Measurements from ENCODE around the gene CD96.
A peak's percentile ranks its signal among the peaks of the same experiment; 100 is the strongest.

Gene CD96

DNA sequence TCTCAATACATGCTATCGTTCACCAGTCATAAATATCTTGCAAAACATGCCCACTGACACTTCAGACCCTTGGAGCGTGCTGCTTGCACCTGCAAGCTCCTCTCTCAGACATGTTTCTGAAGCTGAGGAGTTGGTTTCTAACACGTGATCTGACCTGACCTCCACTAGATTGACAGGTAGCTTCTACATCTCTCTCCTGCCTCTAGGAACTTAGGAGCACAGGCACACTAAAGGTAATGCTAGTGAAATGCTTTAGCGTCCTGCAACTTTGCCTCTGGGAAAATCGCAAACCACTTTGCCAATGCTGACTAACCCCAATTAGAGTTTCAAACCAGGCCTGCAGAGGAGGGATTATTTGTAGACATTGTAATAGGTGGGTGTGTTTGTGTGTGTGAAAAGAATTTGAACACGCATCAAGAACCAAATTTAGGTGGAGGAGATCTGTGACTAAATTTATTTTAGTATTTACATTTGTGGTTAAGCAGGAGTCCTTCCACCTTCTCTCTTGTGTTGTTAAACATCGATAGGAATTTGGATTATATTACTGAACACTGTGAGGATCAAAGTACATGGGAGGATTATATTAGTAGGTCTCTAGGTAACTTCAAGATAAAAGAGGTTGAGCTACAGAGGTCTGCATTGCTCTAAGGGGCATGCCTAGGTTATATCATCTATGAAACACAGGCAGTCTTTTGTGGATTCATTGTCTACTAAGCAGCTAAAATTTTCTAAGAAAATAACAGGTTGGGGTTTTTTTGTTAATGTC lies 139.8 kb downstream of the CD96 start:
- DNase-seq = no peak

DNA sequence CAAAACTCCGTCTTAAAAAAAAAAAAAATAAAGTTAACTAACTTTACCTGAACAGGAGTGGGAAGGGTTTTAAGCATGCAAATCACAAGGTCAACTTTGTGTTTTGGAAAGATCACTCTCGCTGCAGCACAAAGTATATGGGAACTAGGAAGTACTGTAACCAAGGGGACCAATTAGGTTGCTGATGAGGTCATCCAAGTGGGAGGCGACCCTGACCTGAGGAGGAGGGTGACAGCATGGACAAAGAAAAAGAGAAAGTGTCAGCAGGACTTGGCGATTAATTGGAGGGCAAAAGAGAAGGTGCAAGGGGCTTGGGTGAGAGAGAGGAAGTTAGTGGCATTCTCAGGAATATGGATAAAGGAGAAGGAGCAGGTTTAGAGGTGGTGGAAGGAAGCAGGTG lies 142.6 kb downstream of the CD96 start:
- no peak for DNase-seq

DNA sequence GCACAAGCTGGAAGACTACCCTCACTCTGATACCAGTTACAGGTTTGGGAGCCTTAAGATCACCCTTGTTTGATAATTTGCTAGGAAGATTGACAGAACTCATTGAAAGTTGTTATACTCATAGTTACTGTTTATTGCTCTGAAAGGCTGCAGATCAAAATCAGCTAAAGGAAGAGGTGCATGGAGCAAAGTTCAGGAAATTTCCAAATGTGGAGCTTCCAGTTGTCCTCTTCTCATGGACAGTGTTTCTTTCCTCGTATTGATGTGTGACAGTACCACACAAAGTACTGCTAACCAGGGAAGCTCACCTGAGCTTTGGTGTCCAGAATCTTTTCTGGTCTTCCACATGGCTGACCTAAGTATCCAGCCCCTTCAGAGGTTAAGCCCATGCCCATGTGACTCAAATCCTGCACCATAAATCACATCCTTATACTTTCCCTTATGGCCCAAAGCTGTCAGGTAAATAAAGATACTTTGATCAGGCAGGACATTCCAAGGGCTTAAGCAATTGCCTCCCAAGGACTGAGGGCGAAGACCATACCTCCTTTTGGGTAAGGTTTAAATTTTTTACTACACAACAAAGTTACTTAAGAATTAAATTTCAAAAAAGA lies 146.3 kb downstream of the CD96 start:
- DNase-seq = no peak

DNA sequence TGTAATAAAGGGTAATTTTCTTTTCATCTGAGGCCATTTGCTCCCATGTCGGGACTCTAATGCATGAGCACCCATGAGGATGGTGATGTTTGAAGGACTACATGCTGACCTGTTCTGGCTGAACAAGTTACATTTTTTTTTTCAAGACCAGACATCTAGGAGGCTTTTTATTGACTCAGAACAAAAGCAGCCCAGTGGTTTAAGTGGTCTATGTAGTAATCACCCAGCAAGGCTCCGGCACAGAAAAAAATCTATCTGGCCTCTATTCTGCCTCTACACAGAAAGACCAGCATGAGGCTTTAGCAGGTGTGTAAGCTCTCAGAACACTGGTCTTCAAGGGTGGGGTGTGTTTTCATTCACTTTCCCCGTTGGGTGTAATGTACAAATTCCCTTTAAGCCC lies 148.2 kb downstream of the CD96 start:
- no peak for DNase-seq

DNA sequence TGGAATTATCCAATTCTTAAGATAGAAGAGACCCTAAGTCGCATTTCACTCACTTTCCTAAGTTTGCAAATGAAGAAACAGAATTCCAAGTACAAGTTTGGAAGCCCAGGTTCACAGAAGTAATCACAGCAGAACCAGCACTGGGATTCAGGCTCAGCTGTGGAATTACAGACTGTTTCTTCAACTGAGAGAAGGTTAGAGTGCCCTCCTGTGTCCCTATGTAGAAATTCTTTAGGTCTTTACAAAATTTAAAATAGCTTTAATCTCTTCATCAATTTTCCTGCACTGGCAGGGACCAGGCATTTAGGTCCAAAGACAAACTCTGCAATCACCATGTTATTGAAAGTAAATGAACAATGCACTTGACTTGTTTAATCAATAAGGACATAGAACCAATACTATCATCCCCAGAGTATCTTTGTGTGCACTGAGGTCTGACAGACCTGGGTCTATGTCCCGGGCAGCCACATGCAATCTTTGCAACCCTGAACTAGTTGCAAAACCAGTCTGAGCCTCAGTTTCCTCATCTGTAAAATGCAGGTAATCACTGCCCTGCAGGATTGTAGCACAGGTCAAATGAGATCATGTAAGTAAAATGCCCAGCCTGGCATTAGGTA lies 149.4 kb downstream of the CD96 start:
- peak; percentile 12 for DNase-seq

DNA sequence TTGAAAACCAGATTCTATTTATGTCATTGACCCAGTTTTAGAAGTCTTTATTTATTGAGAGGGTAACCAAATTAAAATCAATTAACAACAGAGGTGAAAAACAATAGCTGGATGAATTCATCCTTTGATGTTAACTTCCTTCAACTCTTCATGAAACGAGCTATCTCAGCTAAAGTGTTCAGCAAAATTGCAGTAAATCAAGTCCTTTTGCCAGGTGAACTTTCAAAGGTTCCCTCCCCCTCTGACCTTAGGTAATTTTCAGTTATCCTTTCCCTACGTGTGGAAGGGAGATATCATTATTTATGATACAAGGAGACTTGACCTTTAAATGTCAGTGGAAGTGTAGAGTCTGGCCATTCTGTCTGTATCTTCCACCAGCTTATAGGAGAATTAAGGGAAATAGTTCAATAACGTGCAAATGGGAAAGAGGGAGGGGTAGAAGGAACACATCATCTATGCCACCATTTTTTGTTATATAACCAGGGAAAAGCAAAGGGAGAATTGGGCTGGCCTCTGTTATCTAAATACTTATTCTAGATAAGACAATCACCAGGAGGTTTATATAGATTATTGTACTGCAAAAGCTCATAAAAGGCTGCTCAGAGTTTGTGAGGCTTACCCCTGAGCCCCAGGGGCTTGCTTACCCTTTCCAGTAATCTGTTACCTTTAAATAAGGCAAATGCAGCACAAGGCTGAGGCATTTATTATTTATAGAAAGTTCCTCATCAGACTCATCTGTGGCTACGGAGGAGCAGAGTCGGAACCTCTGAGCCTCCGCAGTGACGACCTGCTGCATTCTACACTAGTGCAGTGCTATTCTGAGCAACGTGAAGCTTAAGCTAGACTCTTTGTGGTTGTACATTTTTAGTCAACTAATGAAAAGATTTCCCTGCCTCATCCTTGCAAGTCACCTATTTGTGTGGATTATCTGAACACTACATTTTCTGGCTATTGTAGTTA lies 150.9 kb downstream of the CD96 start:
- DNase-seq = no peak

DNA sequence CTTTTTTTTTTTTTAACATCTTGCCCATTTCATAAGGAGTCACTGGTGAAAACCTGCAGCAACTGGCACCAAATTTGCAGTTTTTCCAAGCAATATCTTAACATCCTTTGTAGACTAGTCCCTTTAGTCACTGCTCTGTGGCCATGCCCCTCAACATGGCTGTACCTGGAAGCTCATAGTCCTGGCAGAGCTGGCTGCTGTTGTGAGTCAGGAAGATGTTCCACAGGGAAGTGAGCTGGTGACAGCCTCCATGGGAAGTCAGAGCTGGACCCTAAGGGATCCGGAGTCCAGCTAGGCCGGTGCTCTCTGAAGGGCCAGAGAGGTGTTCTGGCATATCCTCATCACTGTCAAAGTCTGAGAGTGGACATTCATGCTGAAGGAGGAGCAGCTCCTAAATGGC lies 152.5 kb downstream of the CD96 start:
- DNase-seq = no peak

DNA sequence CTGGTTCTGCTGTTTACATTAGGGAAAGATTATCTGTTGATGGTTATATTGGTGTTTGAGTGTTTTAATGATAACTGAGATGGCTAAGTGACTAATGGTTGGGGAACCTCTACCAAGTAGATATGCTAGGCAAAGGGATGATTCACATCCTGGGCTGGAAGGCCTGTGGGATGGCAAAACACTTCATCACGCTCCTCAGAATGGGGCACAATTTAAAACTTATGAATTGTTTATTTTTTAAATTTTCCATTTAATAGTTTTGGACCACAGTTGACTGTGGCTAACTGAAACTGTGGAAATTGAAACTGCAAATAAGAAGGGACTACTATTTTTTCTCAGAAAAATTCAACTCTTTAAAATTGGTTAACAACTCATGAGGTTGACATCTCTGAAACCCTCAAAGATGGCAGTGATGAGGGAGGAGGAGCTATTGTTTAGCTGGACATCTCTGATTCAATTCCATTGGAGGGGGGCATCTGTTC lies 153.7 kb downstream of the CD96 start:
- DNase-seq = no peak

DNA sequence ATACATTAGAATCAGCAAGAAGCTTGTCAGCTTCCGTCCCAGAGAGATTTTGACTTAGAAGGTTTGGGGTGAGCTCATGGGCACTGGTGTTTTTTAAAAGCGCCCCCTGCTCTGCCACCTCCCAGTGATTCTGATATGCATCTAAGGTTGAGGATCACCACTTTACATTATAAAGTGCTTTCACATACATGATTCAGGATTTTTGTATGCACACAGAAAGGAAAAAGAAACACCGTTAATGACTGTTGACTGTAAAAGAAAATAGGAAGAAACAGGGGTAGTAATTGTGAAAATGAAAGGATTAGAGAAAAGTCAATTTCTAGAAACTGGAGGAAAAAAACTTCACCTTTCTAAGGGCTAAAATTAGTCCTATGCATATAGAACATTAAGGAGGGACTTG lies 158.1 kb downstream of the CD96 start:
- DNase-seq = no peak

DNA sequence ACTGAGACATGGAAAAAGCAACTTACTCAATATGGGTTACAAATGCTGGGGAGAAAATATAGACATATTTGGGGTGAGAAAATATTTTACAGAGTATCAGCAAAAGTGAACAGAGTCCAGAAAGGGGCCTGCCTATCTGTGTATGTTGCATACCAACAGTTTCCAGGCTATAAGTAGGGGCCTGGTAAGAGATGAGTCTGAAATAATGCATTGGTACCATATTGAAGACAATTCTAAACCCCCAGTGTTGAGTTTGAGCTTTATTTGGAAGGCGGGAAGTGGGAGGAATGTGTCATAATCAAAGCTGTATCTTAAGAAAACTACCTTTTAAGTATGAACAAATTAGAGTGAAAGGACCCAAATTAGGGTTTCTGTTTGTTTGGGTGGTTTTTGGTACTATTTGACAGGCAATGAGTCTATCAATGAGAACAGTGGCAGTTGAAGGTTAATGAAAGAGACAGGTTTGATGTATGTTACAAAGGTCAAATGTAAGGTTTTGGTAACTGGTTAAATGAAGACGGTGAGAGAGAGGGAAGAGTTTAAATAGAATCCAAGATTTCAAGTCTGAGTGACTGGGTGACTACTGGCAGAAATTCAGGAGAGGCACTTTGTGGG lies 159.4 kb downstream of the CD96 start:
- DNase-seq = no peak
